Left ventricle myocardium inferior (tissue), 1 donor: ENCODE measurements around the gene ALDH8A1. TPM values are rescaled to one million over a fixed set of nuclear protein-coding genes. Genes with fewer than 3 reads are reported as not detected.

Experiments
- DNase-seq: peaks from one replicate; pipeline ENCODE4 v3.0.0-alpha.2; 2020
- H3K27ac ChIP-seq: fragments of 200-600 bp; replicated peaks from 2 replicates; pipeline ENCODE4 v1.8.0; 2021
- H3K27me3 ChIP-seq: fragments of 200-600 bp; 2 replicates; pipeline ENCODE4 v1.8.0; 2021; ENCODE audit warnings: low read depth
- H3K36me3 ChIP-seq: fragments of 200-600 bp; 2 replicates; pipeline ENCODE4 v1.8.0; 2021
- H3K4me1 ChIP-seq: fragments of 200-600 bp; 2 replicates; pipeline ENCODE4 v1.8.0; 2021
- H3K4me3 ChIP-seq: fragments of 200-600 bp; 2 replicates; pipeline ENCODE4 v1.8.0; 2021; ENCODE audit warnings: mild to moderate bottlenecking, moderate library complexity
- H3K9me3 ChIP-seq: fragments of 200-600 bp; replicated peaks from 2 replicates; pipeline ENCODE4 v1.8.0; 2021
- intact Hi-C: fragments of 100-400 bp; cut with micrococcal nuclease; formaldehyde crosslinking; loops from one replicate; pipeline ENCODE4 v1.11.0; 2022
- total RNA-seq: library from RNA; stranded (reverse); fragmentation: NEBNext Ultra II Directional; extraction: Animal tissue kit (Norgen Biotek cat#: 25700); gene quantifications from one replicate; pipeline ENCODE4 v1.2.1, GENCODE V29; 2021
- TF ChIP-seq, protein P1 (sequence below): fragments of 200-600 bp; IDR thresholded peaks from 2 replicates; pipeline ENCODE4 v1.8.0; 2021; ENCODE audit warnings: antibody characterized with exemption, mild to moderate bottlenecking, borderline replicate concordance
- donor health status: DM: no; HTN: yes; CAD: no; lungs with severe emphysema.

ALDH8A1 gene
- total RNA-seq, 1 donor from 2014 or later, result 0.08 TPM

DNA sequence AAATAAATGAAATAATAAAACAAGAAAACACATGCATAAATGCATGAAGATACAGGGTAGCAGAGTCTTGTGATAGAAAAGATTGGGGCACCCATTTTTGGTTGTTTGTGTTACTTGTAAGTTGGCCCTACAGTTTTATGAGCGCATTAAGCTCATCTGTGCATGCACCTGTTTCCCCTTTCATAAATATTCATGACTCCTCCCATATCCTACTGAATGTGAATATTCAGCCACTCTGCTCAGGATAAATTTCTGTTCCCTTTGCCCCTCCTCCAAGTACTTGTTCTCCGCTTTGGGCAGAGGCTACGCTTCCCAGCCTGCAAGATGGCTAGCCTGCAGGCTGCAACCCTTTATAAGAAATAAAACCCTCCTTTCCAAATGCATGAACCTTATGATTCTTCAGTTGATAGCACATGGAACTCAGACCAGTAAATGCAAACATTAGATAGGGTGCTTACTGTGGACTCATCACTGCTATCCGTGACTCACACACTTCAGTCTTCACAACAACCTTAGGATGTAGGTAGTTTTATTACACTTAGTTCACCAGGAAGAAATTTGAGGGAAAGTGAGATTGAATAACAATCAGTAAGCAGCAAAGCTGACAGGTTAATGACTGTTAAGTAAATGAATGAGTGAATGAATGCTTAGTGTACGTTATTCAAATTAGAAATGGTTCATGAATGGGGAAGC lies 15.0 kb downstream of the ALDH8A1 start:
- Histone ChIP-seq H3K27ac (no peak overlapping the region), H3K27me3 (no peaks in the 10 kb centered on the region), H3K9me3 (no peaks in the 10 kb centered on the region), H3K4me3 (no peak overlapping the region), H3K4me1 (no peaks in the 10 kb centered on the region), H3K36me3 (no peaks in the 10 kb centered on the region)
- intact Hi-C loops, result no loop called here
- TF ChIP-seq, protein P1, sequence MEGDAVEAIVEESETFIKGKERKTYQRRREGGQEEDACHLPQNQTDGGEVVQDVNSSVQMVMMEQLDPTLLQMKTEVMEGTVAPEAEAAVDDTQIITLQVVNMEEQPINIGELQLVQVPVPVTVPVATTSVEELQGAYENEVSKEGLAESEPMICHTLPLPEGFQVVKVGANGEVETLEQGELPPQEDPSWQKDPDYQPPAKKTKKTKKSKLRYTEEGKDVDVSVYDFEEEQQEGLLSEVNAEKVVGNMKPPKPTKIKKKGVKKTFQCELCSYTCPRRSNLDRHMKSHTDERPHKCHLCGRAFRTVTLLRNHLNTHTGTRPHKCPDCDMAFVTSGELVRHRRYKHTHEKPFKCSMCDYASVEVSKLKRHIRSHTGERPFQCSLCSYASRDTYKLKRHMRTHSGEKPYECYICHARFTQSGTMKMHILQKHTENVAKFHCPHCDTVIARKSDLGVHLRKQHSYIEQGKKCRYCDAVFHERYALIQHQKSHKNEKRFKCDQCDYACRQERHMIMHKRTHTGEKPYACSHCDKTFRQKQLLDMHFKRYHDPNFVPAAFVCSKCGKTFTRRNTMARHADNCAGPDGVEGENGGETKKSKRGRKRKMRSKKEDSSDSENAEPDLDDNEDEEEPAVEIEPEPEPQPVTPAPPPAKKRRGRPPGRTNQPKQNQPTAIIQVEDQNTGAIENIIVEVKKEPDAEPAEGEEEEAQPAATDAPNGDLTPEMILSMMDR, result no peak
- DNase-seq, result no peak

DNA sequence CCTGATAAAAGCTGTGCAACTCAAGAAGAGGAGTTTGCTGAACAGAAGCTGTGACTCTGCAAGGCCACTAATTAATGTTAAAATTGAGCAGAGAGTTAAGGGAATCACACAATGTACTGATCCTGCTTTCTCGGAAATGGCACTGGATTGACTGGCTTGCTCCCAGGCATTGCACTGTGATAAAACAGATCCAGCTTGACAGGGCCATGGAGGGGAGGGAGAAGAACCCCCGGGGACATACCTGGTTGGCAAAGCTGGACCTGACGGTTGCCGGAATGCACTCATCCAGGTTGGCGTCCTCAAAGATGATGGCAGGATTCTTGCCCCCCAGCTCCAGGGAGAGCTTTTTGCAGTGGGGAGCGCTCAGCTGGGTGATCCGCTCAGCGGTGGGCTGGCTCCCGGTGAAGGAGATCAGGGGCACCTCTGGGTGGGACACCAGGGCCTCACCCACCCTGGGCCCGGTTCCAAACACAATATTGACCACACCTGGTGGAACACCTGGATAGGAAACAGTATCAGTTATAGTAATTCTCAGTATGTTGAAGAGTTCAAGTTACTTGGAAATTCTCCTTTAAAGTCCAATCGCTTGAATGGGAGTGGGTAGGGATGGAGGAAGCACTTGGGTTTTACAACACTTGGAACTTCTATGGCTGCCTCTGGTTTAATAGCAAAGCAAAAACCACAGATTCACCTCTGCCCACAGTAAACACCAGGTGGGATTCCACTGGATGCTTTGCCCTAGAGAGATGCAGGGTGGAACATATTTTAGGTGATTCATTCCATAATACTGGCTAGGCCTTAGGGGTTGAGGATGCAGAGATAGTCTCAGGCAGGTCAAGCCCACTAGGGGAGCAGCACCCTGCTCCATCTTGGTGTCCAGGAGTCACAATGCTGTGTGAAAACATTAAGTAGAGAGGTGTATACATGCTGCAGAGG lies 17.1 kb downstream of the ALDH8A1 start:
- no peaks in the 10 kb centered on the region for H3K36me3 ChIP-seq

DNA sequence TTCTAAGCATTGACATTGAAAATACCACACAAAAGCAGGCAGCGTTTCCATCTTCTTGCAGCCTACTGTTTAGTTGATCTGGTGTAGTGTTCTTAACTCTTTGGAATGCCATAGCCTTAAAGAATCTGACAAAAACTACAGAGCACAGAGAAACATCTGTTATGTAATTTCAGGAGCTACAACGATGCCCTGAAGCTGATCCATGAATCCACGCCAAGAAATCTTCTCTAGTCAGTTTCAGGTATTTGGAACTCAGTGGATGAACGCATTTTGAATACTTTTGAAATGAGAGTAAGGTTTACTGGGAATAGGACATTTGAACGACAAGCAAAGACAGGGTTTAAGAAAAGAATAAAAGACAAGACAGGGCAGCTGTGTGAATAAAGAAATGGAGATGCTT lies 17.8 kb downstream of the ALDH8A1 start:
- no peak overlapping the region for H3K4me3 ChIP-seq
- intact Hi-C loops, result no loop called here

More for the DNA sequence above, 17.1 kb downstream of the ALDH8A1 start:
- Histone ChIP-seq H3K9me3 (no peaks in the 10 kb centered on the region), H3K4me3 (no peak overlapping the region), H3K27me3 (no peaks in the 10 kb centered on the region), H3K27ac (no peak overlapping the region), H3K4me1 (peaks cover 4% of the 10 kb centered on the region)
- TF ChIP-seq, protein P1, result no peak
- intact Hi-C loops, result no loop called here
- DNase-seq, result no peak

DNA sequence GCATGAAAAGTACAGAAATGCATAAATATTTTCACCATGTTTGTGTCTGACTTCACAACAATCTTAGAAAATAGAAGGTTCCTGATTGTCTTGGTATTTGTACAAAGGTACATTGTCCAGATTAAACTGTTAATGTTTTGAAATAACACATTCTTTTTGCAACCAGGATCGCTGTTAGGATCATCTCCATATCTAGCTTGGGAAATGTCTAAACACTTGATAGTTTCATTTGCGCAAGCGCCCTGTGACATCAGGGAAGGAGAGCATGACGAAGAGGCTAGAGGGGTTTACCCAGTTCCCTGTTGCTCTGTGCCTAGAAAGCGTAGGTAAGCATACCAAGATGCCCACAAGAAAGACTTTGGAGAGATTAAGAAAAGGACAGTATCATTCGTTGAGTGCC lies 19.4 kb downstream of the ALDH8A1 start:
- Histone ChIP-seq H3K9me3 (no peaks in the 10 kb centered on the region), H3K4me3 (no peak overlapping the region), H3K27me3 (no peaks in the 10 kb centered on the region), H3K36me3 (no peaks in the 10 kb centered on the region), H3K4me1 (peaks cover 7% of the 10 kb centered on the region), H3K27ac (no peak overlapping the region)
- intact Hi-C loops, result no loop called here
- DNase-seq, result no peak
- TF ChIP-seq, protein P1, result no peak

More for the DNA sequence above, 17.8 kb downstream of the ALDH8A1 start:
- TF ChIP-seq, protein P1, result no peak
- H3K9me3 ChIP-seq, result no peaks in the 10 kb centered on the region
- H3K27ac ChIP-seq, result no peak overlapping the region
- peaks cover 7% of the 10 kb centered on the region for H3K4me1 ChIP-seq
- H3K36me3 ChIP-seq, result no peaks in the 10 kb centered on the region
- no peaks in the 10 kb centered on the region for H3K27me3 ChIP-seq
- no peak for DNase-seq

DNA sequence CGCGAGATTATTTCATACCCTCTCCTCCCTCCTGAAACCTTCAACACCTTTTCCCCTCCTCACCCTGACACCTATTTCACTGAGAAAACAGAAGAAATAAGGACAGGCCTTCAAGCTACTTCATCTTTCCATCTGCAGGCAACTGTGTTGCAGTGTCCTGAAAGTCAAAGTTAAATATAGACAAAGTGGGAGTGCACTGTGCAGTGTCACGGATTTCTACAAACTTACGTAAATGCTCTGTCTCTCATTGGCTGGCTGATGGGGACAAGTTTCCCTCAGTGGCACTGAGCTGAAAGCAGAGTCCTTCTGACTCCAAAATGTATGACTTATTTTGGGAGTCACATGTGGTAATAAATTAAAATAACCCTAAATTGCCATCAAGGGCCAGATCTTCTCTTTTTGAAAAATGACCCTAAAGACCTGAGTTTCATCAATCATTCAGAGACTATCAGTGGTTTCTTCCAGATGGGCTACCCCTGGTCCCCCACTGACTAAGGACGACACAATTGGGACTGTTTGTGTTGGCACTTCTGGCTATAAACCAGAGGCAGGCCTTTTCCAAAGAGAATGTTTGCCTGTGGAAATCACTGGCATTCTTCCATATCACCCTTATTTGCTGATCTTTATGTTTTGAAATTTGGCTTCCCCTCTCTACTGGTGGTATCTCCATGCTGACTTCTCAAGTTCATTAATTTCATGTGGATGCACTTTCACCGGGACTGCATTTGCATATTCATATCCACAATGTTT lies 21.6 kb downstream of the ALDH8A1 start:
- H3K4me3 ChIP-seq, result no peak overlapping the region
- DNase-seq, result no peak
- TF ChIP-seq, protein P1, result no peak
- no peaks in the 10 kb centered on the region for H3K36me3 ChIP-seq
- H3K9me3 ChIP-seq, result no peaks in the 10 kb centered on the region
- H3K27ac ChIP-seq, result no peak overlapping the region
- intact Hi-C loops, result no loop called here
- H3K4me1 ChIP-seq, result peaks cover 7% of the 10 kb centered on the region
- H3K27me3 ChIP-seq, result no peaks in the 10 kb centered on the region
